GM18502 (cell line): Measurements from ENCODE around the gene DRC7.
A peak's percentile ranks its signal among the peaks of the same experiment; 100 is the strongest.
"Not testable (repeated sequence)": the region's sequence is repeated elsewhere in the genome, so short reads cannot be mapped to it uniquely, and the experiment has no call there.

Source experiments
- ATAC-seq: cut with Tn5 transposase; IDR thresholded peaks from one replicate; pipeline ENCODE4 v1.9.1; 2021; ENCODE audit warnings: mild to moderate bottlenecking; ENCODE audit not compliant: unreplicated experiment, poor library complexity

DRC7 gene

DNA sequence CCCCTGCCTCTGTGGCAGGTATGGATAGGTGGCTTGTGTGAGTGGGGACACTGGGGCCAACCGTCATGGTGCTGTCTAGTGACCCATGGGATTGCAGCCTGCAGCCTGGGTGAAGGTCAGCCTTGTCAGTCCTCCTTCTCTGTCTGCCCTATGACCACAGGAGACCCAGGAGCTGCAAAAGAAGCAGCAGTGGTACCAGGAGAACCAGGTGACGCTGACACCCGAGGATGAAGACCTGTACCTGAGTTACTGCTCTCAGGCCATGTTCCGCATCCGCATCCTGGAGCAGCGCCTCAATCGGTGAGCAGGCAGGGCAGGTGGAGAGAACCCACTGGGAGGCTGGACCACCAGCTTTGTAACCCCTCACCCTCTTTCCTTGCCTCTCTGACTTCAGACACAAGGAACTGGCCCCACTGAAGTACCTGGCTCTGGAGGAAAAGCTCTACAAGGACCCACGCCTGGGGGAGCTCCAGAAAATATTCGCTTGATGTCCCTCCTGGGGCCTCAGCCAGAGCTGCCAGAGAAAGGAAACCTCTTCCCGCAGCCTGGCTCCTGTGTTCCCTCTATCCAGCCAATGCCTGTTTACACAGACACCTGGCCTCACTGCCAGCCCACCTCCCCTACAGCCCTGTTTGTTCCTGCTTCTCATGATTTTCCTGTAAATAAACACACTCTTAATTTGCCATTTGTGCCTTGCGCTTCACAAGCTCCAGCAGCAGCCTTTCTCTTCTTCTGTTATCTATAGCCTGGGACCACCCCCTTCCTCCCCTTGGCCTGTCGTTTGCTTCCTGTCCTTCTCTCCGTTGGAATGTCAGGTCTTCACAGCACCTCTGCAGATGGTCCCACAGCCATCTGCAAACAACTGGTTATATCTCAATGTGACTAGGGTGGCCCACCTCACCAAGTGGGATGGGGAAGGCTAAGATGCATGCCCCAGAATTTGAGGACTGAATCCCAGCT is 36.4 kb downstream of the DRC7 start:
- ATAC-seq: no peak

DNA sequence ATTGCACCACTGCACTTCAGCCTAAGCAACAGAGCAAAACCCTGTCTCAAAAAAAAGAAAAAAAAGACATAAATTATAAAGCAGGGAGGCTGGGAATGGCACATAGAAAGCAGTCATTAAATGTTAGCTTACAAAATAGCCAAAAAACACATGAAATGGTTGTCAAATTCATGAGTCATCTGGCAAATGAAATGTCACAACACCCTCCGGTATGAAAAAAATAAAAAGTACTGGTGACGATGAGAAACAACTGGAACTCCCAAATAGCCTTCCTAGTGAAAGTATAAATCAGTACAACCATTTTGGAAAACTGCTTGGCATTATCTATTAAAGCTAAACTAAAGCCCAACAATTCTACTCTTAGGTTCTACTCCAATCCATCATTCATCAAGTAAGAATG is 37.4 kb downstream of the DRC7 start:
- no peak for ATAC-seq

DNA sequence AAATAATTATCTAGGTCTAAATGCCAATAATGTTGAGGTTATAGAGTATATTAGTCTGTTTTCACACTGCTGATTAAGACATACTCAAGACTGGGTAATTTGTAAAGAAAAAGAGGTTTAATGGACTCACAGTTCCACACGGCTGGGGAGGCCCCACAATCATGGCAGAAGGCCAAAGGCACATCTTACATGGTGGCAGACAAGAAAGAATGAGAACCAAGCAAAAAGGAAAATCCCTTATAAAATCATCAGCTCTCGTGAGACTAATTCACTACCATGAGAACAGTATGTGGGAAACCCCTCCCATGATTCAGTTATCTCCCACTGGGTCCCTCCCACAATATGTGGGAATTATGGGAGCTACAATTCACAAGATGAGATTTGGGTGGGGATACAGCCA is 38.1 kb downstream of the DRC7 start:
- no peak for ATAC-seq

DNA sequence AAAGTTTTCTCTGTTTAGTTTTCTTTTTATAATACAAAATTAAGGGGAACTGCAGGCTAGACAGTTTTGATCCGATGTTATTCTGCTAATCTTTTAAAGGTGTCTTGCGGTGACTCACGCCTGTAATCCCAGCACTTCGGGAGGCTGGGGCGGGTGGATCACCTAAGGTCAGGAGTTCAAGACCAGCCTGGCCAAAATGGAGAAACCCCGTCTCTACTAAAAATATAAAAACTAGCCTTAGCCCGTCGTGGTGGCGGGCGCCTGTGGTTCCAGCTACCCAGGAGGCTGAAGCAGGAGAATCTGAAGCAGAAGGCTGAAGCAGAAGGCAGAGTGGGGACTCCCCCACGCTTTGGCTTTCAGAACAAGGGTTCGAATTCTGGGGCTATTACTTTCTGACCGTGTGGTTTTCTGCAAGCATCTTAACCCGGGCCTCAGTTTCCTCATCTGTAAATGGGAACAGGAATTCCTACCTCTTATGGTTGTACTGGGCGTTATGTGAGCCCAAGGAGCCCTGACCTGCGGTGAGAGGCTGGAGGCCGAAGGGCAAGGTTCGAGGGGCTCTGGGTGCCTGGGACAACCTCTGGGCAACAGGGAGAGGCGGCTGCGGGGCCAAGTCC is 39.8 kb downstream of the DRC7 start:
- ATAC-seq: no peak

DNA sequence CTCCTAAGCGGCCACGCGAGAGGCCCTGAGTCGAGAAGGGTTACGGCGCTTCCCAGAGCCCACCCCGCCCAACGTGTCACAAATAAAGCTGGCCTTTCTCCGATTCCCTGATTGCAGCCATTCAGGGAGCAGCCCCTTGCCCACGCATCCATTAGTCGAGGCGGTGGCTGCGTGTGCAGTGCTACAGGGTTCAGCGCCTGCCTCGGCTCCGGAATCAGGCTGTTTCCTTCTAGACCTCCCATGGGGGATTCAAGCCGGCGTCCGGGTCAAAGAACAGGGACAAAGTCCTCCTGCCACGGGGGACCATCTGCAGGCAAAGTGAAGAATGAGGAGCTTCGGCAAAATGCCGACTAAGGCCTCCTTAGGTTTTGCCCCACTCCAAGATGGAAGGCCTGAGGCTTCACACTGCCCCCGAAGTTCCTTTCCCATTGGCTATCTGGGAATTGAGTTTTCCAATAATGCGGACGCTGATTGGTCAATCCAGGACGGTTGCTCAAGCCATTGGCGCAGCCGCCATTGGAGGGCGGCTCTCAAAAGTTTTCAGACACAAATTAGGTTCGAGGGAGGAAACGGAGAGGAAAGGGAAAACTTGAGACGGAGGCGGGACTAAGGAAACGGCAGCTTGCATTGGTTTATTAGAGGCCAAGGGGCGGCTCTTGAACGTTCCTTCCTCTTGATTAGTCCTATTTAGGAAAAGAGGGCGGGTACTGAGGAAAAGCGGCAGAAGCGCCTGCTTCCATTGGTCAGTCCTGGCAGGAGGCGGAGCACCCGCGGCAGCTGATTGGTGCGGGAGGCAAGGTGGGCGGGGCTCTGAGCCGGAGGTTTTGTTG is 40.5 kb downstream of the DRC7 start:
- peak; percentile 91 for ATAC-seq

DNA sequence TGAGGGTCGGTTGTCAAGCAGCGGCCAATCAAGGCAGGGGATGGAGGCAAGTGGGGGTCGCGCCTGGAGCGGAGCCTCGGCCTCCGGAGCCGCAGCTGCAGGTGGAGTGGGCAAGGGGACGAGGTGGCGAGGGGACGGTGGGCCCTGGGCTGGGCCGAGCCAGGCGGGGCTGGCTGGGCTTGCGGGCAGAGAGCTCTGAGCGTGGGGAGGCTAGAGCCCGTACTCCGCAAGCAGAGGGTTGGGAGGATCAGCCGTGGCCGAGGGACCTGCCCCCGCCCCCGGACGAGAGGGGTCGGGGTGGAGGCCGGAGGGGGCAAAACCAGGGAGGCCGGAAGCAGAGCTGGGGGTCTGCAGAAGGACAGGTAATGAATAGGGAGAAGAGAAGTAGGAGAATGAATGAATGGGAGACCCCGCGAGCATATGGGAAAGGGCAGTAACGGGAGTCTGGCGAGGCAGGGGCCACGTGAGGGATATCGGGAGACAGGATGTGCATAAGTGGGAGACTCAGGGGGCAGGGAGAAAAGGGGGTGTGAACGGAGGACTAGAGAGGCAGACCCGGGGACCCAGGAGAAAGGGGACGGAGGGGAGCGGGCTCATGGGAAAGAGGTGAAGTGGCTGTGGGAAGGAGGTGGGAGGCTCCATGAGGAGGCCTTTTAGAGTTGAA is 41.3 kb downstream of the DRC7 start, which contains the start of gene KATNB1:
TSS of gene KATNB1 (plus strand) at position 16 of the 664 bp plus-strand sequence. CDS start 1,474 bp downstream, outside the sequence.
- ATAC-seq: no peak

DNA sequence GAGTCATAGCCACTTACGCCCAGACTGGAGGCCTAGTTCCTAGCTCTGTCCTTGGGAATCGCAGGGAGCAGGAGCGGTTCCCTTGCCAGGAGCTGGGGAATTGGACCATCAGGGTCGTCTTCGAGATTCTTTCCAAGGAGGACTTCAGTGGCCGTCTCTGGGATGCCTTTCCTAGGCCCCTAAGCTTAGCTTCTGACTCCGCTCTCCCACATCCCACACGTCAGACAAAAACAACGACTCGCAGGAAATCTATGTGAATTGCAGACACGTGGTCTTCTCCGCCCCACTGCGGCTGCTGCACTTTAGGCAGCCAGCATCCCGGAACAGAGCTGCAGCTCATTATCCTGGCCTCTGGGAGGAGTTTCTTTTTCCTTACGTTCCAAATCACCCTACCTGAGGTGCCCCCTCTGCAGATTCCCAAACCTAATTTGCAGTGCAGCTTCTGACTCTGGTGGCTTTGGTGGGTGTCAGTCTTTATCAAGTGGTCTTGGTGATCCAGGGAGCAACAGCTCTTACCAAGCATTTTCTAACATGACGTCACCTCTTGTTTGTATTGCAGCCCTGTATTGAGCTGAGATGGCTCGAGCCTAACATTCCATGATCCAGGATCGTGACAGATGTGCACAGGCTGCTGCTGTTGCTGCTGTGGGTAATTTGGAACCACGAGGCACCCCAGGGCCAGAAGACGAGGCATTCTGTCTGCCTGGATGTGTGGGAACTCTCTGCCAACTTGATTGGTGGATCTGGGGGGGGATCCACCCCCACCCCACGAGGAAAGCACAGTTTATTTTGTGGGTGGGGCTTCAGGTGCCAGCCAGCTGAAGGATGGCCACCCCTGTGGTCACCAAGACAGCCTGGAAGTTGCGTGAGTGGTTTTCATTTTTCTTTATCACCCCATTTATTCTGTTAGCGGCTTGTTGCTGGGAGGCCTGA is 42.1 kb downstream of the DRC7 start:
- no peak for ATAC-seq

DNA sequence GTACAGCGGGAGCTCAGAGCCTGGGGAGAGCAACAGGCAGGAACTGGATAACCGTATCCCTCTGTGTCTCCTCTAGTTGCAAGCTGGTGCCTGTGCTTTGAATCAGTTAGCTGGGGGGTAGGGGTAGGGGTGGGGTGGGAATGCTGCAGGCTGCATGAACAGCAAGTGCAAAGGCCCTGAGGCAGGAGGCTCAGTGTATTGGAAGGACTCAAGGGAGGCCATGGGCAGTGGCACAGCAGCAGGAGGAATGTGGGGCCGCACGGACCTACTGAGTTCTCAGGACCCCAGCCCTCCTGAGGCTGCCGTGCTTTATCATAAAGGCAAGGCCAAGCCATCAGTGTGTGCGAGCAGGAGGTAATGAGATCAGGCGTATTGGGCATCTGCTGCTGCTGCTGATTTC is 44.2 kb downstream of the DRC7 start:
- ATAC-seq: no peak

DNA sequence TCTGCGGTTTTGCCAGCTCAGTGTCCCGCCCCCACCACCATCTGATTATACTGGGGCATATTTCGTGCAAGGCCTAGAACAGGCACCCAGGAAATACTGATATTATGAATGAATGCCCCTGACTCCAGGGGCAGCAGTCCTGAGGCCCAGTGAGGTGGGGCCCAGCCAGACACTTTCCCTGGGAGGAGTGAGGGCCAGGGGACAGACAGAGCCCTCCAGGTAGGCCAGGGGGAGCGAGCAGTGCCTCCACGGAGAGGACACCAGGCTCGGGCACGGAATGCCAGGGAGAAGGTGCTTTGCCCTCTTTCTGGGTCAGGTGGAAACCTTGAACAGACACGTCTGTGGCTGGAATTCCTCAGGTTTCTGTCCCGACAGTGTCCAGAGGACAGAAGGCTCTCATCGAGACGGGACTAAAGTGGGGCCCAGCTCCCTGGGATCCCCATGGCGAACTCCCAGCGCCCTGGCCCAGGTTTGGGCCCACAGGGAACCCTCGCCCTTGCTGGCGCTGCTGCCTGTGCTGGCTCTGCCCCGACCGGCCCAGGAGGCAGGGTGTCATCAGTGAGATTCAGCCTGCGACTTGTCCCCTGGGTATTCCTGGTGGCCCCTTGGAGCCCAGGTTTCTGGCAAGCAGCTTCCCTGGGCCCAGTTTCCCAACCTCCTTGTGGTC is 45.3 kb downstream of the DRC7 start:
- ATAC-seq: no peak

DNA sequence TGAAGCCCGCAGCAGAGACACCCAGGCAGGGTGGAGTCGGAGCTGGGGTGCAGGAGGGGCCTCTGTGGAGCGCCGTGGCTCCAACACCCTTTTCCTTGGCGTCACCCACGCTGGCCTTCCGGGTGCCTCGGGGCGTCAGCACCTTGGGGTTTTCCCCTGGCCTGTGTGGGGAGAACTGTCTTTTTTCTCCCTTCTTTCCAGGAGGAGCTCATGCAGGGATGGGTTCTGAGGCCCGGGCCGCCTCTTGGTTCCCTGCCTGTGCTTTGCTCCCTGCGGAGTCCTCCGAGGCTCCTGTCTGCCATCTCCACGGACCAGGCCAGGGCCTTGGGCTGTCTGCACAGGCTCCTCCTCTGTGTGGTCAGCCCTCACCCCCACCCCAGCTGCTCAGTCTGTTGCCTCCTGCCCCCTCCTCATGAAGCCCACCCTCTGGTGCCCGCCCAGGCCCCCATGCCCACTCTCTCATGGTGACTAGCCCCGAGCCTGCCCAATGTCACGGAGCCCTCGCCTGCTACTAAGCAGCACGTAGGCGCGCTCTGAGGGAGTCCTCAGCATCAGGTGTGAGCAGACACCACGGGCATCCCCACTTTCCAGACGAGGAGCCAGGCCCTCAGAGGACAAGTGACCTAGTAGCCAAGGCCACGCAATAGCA is 45.9 kb downstream of the DRC7 start:
- ATAC-seq: no peak

DNA sequence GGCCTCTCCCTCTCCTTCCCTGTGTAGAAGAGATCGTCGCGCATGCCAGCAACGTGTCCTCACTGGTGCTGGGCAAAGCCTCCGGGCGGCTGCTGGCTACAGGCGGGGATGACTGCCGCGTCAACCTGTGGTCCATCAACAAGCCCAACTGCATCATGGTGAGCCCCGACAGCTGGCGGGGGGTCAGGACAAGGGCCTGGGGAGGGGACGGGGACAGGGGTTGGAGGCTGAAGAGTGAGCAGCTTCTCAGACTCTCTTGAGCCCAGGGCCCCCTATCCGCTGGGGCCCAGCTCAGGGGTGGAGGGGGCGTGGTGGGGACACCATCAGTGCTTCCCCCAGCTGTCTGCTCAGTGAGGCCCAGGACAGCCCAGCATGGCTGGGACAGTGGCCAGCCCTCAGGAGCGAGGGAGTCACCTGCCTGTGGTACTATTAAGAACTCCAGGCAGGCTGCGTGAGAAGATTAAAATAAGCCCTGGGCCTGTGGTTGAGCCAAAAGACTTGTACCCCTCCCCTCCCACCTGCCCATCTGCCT is 47.1 kb downstream of the DRC7 start:
- no peak for ATAC-seq

DNA sequence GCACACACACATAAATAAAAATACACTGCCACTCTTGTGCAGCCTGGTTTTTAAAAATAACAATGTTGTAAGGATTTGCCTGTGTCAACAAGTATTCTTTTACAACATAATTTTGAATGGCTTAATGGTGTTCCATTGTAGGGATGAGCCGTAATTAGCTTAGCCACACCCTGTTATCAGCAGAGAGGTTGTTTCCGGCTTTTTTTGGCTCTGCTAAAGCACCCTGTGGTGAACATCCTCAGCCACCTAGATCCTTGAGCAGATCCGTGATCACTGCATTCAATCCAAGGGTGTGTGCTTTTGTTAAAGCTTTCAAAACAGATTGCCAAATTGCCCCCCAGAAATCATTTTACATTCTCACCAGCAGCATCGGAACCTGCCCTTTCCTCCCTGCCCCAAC is 47.9 kb downstream of the DRC7 start:
- no peak for ATAC-seq

DNA sequence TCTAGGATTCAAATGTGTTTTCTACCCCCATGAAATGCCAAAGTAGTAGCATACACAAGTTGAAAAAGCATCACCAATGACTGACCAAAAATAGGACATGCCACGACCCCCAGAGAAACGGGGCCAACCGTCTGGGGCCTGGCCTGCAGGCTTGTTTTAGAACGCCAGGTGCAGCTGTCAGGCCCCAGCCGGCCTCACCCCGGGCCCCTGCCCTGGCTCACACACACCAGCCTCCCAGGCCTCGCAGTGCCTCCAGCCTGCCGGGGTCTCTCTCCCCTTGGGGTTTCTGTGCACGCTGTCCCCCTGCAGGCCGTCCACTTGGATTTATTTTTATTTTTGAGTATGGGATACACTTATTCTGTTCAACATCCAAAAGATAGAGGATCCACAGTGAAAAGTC is 48.9 kb downstream of the DRC7 start:
- ATAC-seq: no peak

DNA sequence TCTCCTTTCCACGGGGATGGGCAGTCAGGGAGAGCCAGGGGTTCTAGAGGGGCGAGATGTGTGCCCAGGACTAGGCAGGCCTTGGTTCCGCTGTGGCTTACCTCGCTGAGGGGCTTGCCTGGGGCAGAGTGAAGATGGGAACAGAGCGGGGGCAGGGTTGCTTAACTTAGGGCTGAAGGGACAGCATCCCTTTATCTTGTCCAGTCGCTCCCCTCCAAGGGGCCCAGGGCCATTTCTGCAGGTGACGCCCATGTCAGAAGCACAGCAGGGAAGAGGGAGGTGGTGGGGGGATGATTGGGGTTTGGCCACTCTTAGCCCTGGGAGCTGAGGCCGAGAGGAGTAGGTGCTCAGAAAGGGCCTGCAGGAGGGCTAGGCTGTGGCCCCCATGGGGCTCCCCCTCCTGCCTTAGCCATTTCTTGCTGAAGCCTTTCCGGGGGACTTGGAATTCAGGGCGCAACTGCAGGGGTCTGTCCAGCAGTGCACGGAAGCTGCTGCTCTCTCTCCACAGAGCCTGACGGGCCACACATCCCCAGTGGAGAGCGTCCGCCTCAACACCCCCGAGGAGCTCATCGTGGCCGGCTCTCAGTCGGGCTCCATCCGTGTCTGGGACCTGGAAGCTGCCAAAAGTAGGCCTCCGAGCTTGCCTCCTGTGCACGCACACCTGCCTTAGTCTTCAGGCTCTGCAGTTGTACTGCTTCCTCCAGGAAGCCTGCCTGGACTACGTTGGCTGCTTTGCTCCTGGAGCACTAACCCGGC is 49.5 kb downstream of the DRC7 start:
- no peak for ATAC-seq

DNA sequence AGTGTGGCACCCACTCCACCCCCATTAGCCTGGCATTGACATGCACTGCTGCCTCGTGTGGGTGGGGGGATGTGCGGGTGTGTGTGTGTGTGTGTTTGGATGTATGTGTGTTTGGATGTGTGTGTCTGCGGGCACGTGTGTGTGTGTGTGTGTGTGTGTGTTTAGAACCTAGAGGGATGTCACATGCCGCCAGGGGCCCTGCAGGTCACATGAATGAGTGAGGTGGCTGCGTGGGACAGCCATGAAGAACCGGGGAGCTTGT is 50.0 kb downstream of the DRC7 start:
- no peak for ATAC-seq

DNA sequence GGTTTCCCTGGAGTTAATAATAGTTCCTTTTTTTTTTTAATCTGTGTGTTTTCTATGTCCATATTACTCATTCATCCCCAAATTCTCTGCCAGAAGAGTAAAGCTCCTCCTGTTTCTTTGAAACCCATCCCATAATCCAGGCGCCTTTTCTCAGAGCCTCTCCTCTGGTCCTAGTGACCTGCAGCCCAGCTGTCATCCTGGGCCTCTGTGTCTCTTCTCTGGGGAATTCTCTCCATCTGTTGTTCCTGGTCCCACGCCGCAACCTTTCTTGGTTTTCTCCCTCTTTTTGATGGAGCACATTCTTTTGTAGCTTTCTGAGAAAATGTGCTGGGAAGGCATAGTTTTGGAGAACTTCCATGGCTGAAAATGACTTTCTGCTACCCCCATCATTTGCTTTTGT is 51.2 kb downstream of the DRC7 start:
- no peak for ATAC-seq

DNA sequence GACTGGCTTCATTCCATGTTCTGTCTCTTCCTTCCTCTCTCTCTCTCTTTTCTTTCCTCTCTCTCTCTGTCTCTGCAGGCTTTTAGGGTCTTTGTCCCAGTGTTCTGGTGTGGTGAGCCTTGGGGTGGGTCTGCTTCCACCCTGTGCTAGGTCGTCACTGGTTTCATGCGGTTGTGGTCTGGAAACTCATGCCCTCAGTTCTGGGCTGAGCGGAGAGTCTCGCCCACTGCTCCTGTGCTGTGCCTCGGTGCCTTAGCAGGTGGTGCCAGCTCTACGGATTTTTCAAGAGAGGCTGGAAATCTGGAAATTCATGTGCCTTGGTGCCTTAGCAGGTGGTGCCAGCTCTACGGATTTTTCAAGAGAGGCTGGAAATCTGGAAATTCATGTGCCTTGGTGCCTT is 51.7 kb downstream of the DRC7 start:
- not testable (repeated sequence) for ATAC-seq

DNA sequence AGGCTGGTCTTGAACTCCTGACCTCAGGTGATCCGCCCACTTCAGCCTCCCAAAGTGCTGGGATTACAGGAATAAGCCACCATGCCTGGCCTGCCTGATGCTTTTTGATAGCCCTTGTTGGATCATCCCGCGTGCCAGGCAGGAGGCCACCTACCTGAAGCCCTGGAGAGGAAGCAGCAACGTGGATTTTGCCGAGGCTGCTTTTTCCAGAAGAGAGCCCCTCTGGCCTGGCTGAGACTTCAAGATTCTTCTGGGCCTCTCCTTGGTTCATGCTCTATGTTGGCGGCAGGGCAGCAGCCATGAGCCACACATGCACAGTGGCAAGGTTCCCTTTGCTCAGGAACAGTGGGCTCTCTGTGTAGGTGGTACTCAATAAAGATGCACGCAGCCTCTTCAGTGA is 52.5 kb downstream of the DRC7 start:
- ATAC-seq: no peak
